CD8-positive, alpha-beta memory T cell (primary cell): ENCODE data around the gene SSPN. TPM values are rescaled to one million over a fixed set of nuclear protein-coding genes. Genes with fewer than 3 reads are reported as not detected.
A peak's percentile ranks its signal among the peaks of the same experiment; 100 is the strongest.

ENCODE experiments used
- CTCF ChIA-PET: fragments of 350-600 bp; sonication (Branson Sonifier 250); formaldehyde crosslinking; loops from one replicate; lab custom pipeline; 2021; ENCODE audit warnings: antibody characterized with exemption; lab: Charles Lee
- POLR2A ChIA-PET: fragments of 350-600 bp; sonication (Branson Sonifier 250); formaldehyde crosslinking; loops from one replicate; lab custom pipeline; 2021; ENCODE audit warnings: antibody characterized with exemption; lab: Charles Lee
- DNase-seq, 5 donors: peaks; one replicate each; pipeline versions ENCODE4 v3.0.0 to v3.0.0-alpha.2; 2020 to 2022; ENCODE audit warnings: mixed read lengths in 1 of 5
- H3K27ac ChIP-seq: one replicate; pipeline ENCODE4 v1.7.0; 2013; ENCODE audit warnings: low read depth, mild to moderate bottlenecking, low read length, moderate library complexity
- H3K27me3 ChIP-seq: 2 replicates; pipeline ENCODE4 v1.7.0; 2013; ENCODE audit warnings: low read length, mild to moderate bottlenecking; ENCODE audit not compliant: insufficient read depth, poor library complexity, severe bottlenecking
- H3K36me3 ChIP-seq: 2 replicates; pipeline ENCODE4 v1.7.0; 2013; ENCODE audit warnings: mild to moderate bottlenecking, low read length, moderate library complexity; ENCODE audit not compliant: insufficient read depth
- H3K4me1 ChIP-seq: 2 replicates; pipeline ENCODE4 v1.7.0; 2013; ENCODE audit warnings: mild to moderate bottlenecking, low read length, moderate library complexity; ENCODE audit not compliant: insufficient read depth
- H3K4me3 ChIP-seq: 2 replicates; pipeline ENCODE4 v1.7.0; 2013; ENCODE audit warnings: mild to moderate bottlenecking, low read length
- H3K9me3 ChIP-seq: 2 replicates; pipeline ENCODE4 v1.7.0; 2013; ENCODE audit warnings: mild to moderate bottlenecking, low read length
- H3K27ac Mint-ChIP-seq, 8 donors: one replicate each; pipeline ENCODE4 v1.8.0; 2020 to 2021; ENCODE audit warnings: mixed read lengths in 8 of 8, mild to moderate bottlenecking in 6 of 8, inconsistent platforms in 3 of 8, moderate library complexity in 3 of 8
- H3K27me3 Mint-ChIP-seq, 2 donors: one replicate each; pipeline ENCODE4 v1.8.0; 2020 to 2021; ENCODE audit warnings: mixed read lengths in 2 of 2, mild to moderate bottlenecking in 1 of 2, moderate library complexity in 1 of 2
- H3K36me3 Mint-ChIP-seq, 3 donors: one replicate each; pipeline ENCODE4 v1.8.0; 2020 to 2021; ENCODE audit warnings: mixed read lengths in 3 of 3, inconsistent platforms in 1 of 3, mild to moderate bottlenecking in 1 of 3
- H3K4me1 Mint-ChIP-seq, 3 donors: one replicate each; pipeline ENCODE4 v1.8.0; 2020 to 2021; ENCODE audit warnings: mixed read lengths in 3 of 3, inconsistent platforms in 1 of 3, mild to moderate bottlenecking in 1 of 3
- H3K4me3 Mint-ChIP-seq, 7 donors: one replicate each; pipeline ENCODE4 v1.8.0; 2020 to 2021; ENCODE audit warnings: mixed read lengths in 7 of 7, mild to moderate bottlenecking in 6 of 7, moderate library complexity in 4 of 7, inconsistent platforms in 2 of 7
- H3K9me3 Mint-ChIP-seq, 5 donors: one replicate each; pipeline ENCODE4 v1.8.0; 2020 to 2022; ENCODE audit warnings: mixed read lengths in 5 of 5, mild to moderate bottlenecking in 3 of 5, moderate library complexity in 2 of 5, inconsistent platforms in 1 of 5
- polyA plus RNA-seq: library from polyadenylated mRNA; unstranded; fragments of 300-500 nt; fragmentation: Illumina TruSeq; gene quantifications from one replicate; pipeline ENCODE4 v1.2.3, GENCODE V29; 2021
- total RNA-seq, 2 experiments: library from RNA; stranded (reverse); gene quantifications; one replicate each; pipeline ENCODE4 v1.2.3, GENCODE V29; 2021

Gene SSPN, protein sequence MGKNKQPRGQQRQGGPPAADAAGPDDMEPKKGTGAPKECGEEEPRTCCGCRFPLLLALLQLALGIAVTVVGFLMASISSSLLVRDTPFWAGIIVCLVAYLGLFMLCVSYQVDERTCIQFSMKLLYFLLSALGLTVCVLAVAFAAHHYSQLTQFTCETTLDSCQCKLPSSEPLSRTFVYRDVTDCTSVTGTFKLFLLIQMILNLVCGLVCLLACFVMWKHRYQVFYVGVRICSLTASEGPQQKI
- total RNA-seq (not detected), polyA plus RNA-seq (not detected)

GRCh38 chr12:26195250-26195640 lies at the start of gene SSPN:
Gene SSPN, plus strand, starts transcription at chr12:26195573. Its CDS starts 100 bp downstream, at chr12:26195673.
- H3K27me3 Mint-ChIP-seq: peaks cover 20 to 68% of the 10 kb centered on the region in 2 donors
- POLR2A ChIA-PET: no interaction called here
- no peaks in the 10 kb centered on the region for H3K4me1 ChIP-seq
- H3K9me3 ChIP-seq: no peaks in the 10 kb centered on the region
- peak within 1 kb of the TSS in 6 of 7 donors; percentile 24 to 76 (median 50) for H3K4me3 Mint-ChIP-seq
- CTCF ChIA-PET: no interaction called here
- H3K36me3 Mint-ChIP-seq: no peaks in the 10 kb centered on the region
- no peak within 1 kb of the TSS for H3K4me3 ChIP-seq
- H3K4me1 Mint-ChIP-seq: peaks cover 4 to 14% (median 5%) of the 10 kb centered on the region in 3 donors
- H3K27me3 ChIP-seq: peaks cover 4% of the 10 kb centered on the region
- no peaks in the 10 kb centered on the region for H3K9me3 Mint-ChIP-seq
- no peak within 1 kb of the TSS for H3K27ac Mint-ChIP-seq
- no peak within 1 kb of the TSS for H3K27ac ChIP-seq
- no peak for DNase-seq
- H3K36me3 ChIP-seq: no peaks in the 10 kb centered on the region

DNA sequence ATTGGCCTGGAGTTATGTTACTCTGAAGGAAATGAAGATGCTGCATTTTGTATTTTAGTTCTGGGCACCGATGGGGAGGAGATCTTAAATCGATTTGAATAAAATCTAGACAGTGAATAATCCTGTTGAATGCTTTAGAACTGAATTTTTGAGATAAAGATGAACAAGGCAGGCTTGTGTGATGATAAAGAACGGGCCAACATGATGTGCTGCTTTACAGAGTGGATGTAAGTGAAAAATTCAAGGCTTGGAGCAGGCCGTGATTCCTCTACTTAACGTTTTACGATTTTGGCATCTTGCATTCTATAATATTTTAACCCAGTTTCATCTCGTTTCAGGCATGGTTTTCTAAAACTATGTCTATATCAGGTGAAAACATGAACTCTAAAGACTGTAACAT lies 47.1 kb upstream of the SSPN start:
- Mint-ChIP-seq H3K36me3 (no peaks in the 10 kb centered on the region), H3K4me3 (no peak overlapping the region), H3K27me3 (peaks cover 1 to 37% of the 10 kb centered on the region in 2 donors), H3K4me1 (no peaks in the 10 kb centered on the region), H3K27ac (no peak overlapping the region), H3K9me3 (peaks cover 0 to 2% (median 0%) of the 10 kb centered on the region in 5 donors)
- no peaks in the 10 kb centered on the region for H3K9me3 ChIP-seq
- H3K4me1 ChIP-seq: no peaks in the 10 kb centered on the region
- no peak overlapping the region for H3K4me3 ChIP-seq
- DNase-seq: no peak
- H3K27me3 ChIP-seq: no peaks in the 10 kb centered on the region
- ChIA-PET POLR2A (no interaction called here), CTCF (no interaction called here)
- H3K36me3 ChIP-seq: no peaks in the 10 kb centered on the region
- no peak overlapping the region for H3K27ac ChIP-seq

DNA sequence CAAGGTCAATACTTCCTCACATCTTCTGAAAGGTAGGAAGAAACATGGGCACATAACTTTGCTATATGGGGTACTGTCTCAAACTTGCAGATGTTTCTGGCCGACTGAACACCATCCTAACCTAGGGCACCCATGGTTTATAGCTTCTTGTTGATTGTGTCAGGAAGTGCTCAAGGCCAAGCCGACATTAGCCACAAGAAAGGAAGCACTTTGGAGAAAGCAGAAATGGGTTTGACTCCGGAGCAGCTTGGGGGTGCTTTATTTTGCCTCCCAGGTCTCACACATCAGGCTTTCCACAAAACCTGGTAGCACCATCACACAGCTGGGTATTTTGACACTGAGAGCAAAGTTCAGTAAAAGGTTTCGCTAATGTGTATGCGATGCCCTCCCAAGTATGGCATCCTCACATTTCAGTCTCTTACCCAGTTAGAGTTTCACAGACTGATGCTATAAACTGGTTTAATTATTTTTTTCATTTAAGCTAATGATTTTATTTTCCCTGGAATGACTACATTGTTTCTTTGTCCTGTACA lies 45.3 kb upstream of the SSPN start:
- Histone ChIP-seq H3K4me3 (no peak overlapping the region), H3K27me3 (no peaks in the 10 kb centered on the region), H3K27ac (no peak overlapping the region), H3K4me1 (no peaks in the 10 kb centered on the region), H3K36me3 (no peaks in the 10 kb centered on the region), H3K9me3 (no peaks in the 10 kb centered on the region)
- Mint-ChIP-seq H3K9me3 (peaks cover 0 to 2% (median 0%) of the 10 kb centered on the region in 5 donors), H3K27me3 (peaks cover 1 to 31% of the 10 kb centered on the region in 2 donors), H3K4me1 (no peaks in the 10 kb centered on the region), H3K36me3 (no peaks in the 10 kb centered on the region), H3K4me3 (no peak overlapping the region), H3K27ac (no peak overlapping the region)
- POLR2A ChIA-PET: no interaction called here
- no peak for DNase-seq
- CTCF ChIA-PET: no interaction called here

- Histone ChIP-seq H3K9me3 (no peaks in the 10 kb centered on the region), H3K27me3 (no peaks in the 10 kb centered on the region), H3K4me1 (no peaks in the 10 kb centered on the region), H3K36me3 (no peaks in the 10 kb centered on the region), H3K4me3 (no peak overlapping the region), H3K27ac (no peak overlapping the region)
- Mint-ChIP-seq H3K36me3 (no peaks in the 10 kb centered on the region), H3K4me1 (no peaks in the 10 kb centered on the region), H3K27ac (no peak overlapping the region), H3K4me3 (no peak overlapping the region), H3K27me3 (peaks cover 3 to 34% of the 10 kb centered on the region in 2 donors), H3K9me3 (peaks cover 0 to 2% (median 0%) of the 10 kb centered on the region in 5 donors)
- ChIA-PET POLR2A (no interaction called here), CTCF (no interaction called here)
- DNase-seq: no peak
Observed at GRCh38 chr12:26150736-26151450, 44.5 kb upstream of the SSPN start.

GRCh38 chr12:26152507-26153102 lies 42.8 kb upstream of the SSPN start:
- Mint-ChIP-seq H3K4me1 (no peaks in the 10 kb centered on the region), H3K36me3 (no peaks in the 10 kb centered on the region), H3K4me3 (no peak overlapping the region), H3K27me3 (peaks cover 2 to 34% of the 10 kb centered on the region in 2 donors), H3K27ac (no peak overlapping the region), H3K9me3 (peaks cover 0 to 2% (median 0%) of the 10 kb centered on the region in 5 donors)
- ChIA-PET POLR2A (no interaction called here), CTCF (no interaction called here)
- Histone ChIP-seq H3K4me3 (no peak overlapping the region), H3K27me3 (no peaks in the 10 kb centered on the region), H3K36me3 (no peaks in the 10 kb centered on the region), H3K4me1 (no peaks in the 10 kb centered on the region), H3K27ac (no peak overlapping the region), H3K9me3 (no peaks in the 10 kb centered on the region)
- DNase-seq: no peak

GRCh38 chr12:26153421-26154154 lies 41.8 kb upstream of the SSPN start:
- Mint-ChIP-seq H3K9me3 (peaks cover 0 to 2% (median 0%) of the 10 kb centered on the region in 5 donors), H3K27me3 (peaks cover 2 to 29% of the 10 kb centered on the region in 2 donors), H3K36me3 (no peaks in the 10 kb centered on the region), H3K27ac (no peak overlapping the region), H3K4me1 (no peaks in the 10 kb centered on the region), H3K4me3 (no peak overlapping the region)
- Histone ChIP-seq H3K9me3 (no peaks in the 10 kb centered on the region), H3K4me1 (no peaks in the 10 kb centered on the region), H3K27me3 (no peaks in the 10 kb centered on the region), H3K4me3 (no peak overlapping the region), H3K27ac (no peak overlapping the region), H3K36me3 (no peaks in the 10 kb centered on the region)
- POLR2A ChIA-PET: no interaction called here
- no peak for DNase-seq
- CTCF ChIA-PET: no interaction called here

DNA sequence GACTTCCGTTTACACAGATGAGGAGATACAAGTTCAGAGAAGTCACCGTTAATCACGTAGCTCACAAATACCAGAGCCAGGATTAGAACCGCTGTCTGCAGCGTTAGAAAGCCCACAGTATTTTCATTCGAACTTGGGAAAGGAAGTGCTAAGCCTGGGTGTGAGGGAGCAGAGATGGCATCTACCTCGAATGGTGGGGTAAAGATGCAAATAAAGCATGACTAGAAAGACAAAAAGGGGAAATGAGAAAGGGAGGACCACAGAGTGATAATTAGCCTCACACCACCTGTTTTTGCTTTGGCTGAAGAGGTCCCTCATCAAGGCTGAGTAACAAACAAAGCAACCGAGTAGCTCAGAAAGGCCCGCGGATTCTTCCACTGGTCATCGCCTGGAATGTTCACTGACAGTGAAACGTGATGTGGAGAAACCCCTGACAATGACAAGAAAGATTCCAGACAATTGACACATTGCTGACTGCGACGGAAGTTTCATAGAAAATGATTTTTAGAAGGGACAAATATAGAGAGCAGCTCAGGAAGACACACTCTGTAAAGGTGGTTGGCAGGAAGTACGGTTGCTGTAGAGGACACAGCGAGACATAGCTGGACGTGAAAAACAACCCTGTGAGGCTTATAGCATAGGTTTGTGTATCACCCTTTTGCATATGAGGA lies 39.0 kb upstream of the SSPN start:
- DNase-seq: no peak
- no peaks in the 10 kb centered on the region for H3K4me1 ChIP-seq
- Mint-ChIP-seq H3K4me3 (no peak overlapping the region), H3K4me1 (no peaks in the 10 kb centered on the region), H3K36me3 (no peaks in the 10 kb centered on the region), H3K27me3 (peaks cover 6 to 39% of the 10 kb centered on the region in 2 donors), H3K9me3 (peaks cover 0 to 4% (median 0%) of the 10 kb centered on the region in 5 donors), H3K27ac (no peak overlapping the region)
- no peaks in the 10 kb centered on the region for H3K9me3 ChIP-seq
- no peak overlapping the region for H3K27ac ChIP-seq
- H3K36me3 ChIP-seq: no peaks in the 10 kb centered on the region
- no peaks in the 10 kb centered on the region for H3K27me3 ChIP-seq
- ChIA-PET CTCF (no interaction called here), POLR2A (no interaction called here)
- no peak overlapping the region for H3K4me3 ChIP-seq
